Kidney (tissue), 14 donors: ENCODE results near the gene MPDZ. TPM values are rescaled to one million over a fixed set of nuclear protein-coding genes. Genes with fewer than 3 reads are reported as not detected.

Source experiments
- DNase-seq, 5 donors: peaks; one replicate each; pipeline ENCODE4 v3.0.0-alpha.2; 2013 to 2020
- FAIRE-seq: peaks from 2 replicates; lab custom pipeline; 2012; peaks lifted over from hg19 to GRCh38; lab: Jason Lieb, UNC
- H3K27ac ChIP-seq, 2 donors: one replicate each; pipeline ENCODE4 v1.7.0; 2013; ENCODE audit warnings: low read depth in 2 of 2, low read length in 2 of 2, inconsistent platforms in 1 of 2
- H3K27me3 ChIP-seq: one replicate; pipeline ENCODE4 v1.7.1; 2013; ENCODE audit warnings: low read length, inconsistent platforms; ENCODE audit not compliant: control insufficient read depth, insufficient read depth
- H3K36me3 ChIP-seq, 3 donors: one replicate each; pipeline versions ENCODE4 v1.7.0 to v1.7.1; 2013; ENCODE audit warnings: low read length in 3 of 3, control low read depth in 1 of 3, inconsistent platforms in 1 of 3; ENCODE audit not compliant: insufficient read depth in 3 of 3, control insufficient read depth in 2 of 3
- H3K4me1 ChIP-seq, 3 donors: one replicate each; pipeline versions ENCODE4 v1.7.0 to v1.7.1; 2013; ENCODE audit warnings: low read length in 3 of 3, inconsistent platforms in 1 of 3, low read depth in 1 of 3; ENCODE audit not compliant: control insufficient read depth in 2 of 3, insufficient read depth in 2 of 3
- H3K4me3 ChIP-seq, 3 donors: one replicate each; pipeline versions ENCODE4 v1.7.0 to v1.8.1; 2013; ENCODE audit warnings: low read length in 3 of 3, control low read depth in 1 of 3, inconsistent platforms in 1 of 3
- H3K9ac ChIP-seq, 3 donors: one replicate each; pipeline versions ENCODE4 v1.7.0 to v1.7.1; 2013; ENCODE audit warnings: low read length in 3 of 3, control low read depth in 1 of 3, inconsistent platforms in 1 of 3
- H3K9me3 ChIP-seq, 3 donors: one replicate each; pipeline versions ENCODE4 v1.7.0 to v1.7.1; 2013; ENCODE audit warnings: low read length in 3 of 3, control low read depth in 1 of 3, inconsistent platforms in 1 of 3; ENCODE audit not compliant: control insufficient read depth in 2 of 3, insufficient read depth in 1 of 3
- intact Hi-C: fragments of 100-400 bp; cut with DNase I; formaldehyde crosslinking; loops from one replicate; pipeline ENCODE4 v1.11.1; 2022
- polyA plus RNA-seq: library from polyadenylated mRNA; stranded (reverse); fragments of 350-450 nt; fragmentation: Illumina TruSeq; extraction: RNeasy Lipid Tissue Mini Kit (QIAGEN cat#74804); gene quantifications from one replicate; pipeline ENCODE4 v1.2.3, GENCODE V29; 2014; ENCODE audit warnings: low read depth, low replicate concordance; ENCODE audit not compliant: insufficient read depth
- total RNA-seq: library from RNA; stranded (reverse); fragmentation: NEBNext Ultra II Directional; extraction: Animal tissue kit (Norgen Biotek cat#: 25700); gene quantifications from one replicate; pipeline ENCODE4 v1.2.1, GENCODE V29; 2021
- TF ChIP-seq, protein P1 (sequence below): IDR thresholded peaks from 3 replicates; pipeline ENCODE4 v1.5.1; 2012; ENCODE audit warnings: mild to moderate bottlenecking, moderate library complexity, borderline replicate concordance; ENCODE audit not compliant: insufficient read depth; ENCODE audit errors: extremely low read depth
- donor health status: control.
- donor health status: control.
- donor health status: control.
- donor health status: control.
- donor health status: control.
- donor health status: DM: yes; HTN: yes; CAD: no.
- donor health status: Normal renal cell carcinoma (clear cell type).

The MPDZ gene
- total and polyA plus RNA-seq, 2 donors from 2014 or later = 18.5 to 25.1 TPM

DNA sequence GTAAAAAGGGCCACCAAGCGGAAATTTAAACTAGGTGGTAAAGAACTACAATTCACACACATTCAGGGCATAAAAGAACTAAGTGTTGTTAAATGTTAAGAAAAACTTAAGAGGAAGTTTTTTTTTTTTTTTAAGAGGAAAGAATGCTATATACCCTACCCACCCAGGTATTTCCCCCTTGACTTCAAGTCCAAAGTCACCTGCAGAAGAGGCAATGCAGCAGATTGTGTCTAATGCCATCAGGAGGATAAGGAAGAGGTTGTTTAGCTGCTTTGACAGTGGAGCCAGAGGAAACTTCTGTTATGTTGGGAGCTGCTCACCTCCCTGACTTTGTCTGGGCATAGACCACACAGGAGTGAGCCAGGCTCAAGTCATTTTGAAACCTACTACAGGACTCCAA is 69.2 kb downstream of the MPDZ start:
- no peak for DNase-seq

GRCh38 chr9:13209498-13209897 is 70.0 kb downstream of the MPDZ start:
- DNase-seq (peak in 1 of 5 donors; percentile 9), FAIRE-seq (no peak)
- no peak overlapping the region for H3K9ac ChIP-seq
- H3K4me1 ChIP-seq = no peaks in the 10 kb centered on the region
- H3K27me3 ChIP-seq = no peaks in the 10 kb centered on the region
- TF ChIP-seq, protein P1, sequence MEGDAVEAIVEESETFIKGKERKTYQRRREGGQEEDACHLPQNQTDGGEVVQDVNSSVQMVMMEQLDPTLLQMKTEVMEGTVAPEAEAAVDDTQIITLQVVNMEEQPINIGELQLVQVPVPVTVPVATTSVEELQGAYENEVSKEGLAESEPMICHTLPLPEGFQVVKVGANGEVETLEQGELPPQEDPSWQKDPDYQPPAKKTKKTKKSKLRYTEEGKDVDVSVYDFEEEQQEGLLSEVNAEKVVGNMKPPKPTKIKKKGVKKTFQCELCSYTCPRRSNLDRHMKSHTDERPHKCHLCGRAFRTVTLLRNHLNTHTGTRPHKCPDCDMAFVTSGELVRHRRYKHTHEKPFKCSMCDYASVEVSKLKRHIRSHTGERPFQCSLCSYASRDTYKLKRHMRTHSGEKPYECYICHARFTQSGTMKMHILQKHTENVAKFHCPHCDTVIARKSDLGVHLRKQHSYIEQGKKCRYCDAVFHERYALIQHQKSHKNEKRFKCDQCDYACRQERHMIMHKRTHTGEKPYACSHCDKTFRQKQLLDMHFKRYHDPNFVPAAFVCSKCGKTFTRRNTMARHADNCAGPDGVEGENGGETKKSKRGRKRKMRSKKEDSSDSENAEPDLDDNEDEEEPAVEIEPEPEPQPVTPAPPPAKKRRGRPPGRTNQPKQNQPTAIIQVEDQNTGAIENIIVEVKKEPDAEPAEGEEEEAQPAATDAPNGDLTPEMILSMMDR = no peak
- H3K36me3 ChIP-seq = no peaks in the 10 kb centered on the region
- intact Hi-C loops = no loop called here
- H3K4me3 ChIP-seq = no peak overlapping the region
- H3K9me3 ChIP-seq = no peaks in the 10 kb centered on the region
- no peak overlapping the region for H3K27ac ChIP-seq

More for the DNA sequence above, 69.2 kb downstream of the MPDZ start:
- no peaks in the 10 kb centered on the region for H3K9me3 ChIP-seq
- no peaks in the 10 kb centered on the region for H3K4me1 ChIP-seq
- FAIRE-seq = no peak
- TF ChIP-seq, protein P1 = no peak
- no peak overlapping the region for H3K4me3 ChIP-seq
- H3K27me3 ChIP-seq = no peaks in the 10 kb centered on the region
- no peak overlapping the region for H3K9ac ChIP-seq
- no peak overlapping the region for H3K27ac ChIP-seq
- no peaks in the 10 kb centered on the region for H3K36me3 ChIP-seq
- intact Hi-C loops = no loop called here

DNA sequence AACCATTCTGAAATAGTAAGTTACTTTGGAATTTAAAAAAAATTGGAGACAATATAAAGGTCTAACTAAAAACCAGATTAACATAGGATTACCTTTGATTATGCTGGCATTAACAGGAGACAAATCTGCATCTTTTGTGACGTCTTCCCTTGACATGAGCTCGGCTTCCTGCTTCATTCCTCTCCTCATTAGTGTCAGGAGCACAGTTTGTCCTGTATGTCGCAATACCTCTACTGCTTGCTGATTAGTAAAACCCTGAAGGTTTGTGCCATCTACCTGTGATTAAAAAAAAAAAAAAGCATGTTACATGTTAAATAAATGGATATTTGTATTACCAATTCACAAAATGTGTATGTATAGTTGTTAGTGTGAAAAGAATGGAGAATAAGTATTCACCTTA is 73.7 kb downstream of the MPDZ start:
- H3K4me1 ChIP-seq = no peaks in the 10 kb centered on the region
- TF ChIP-seq, protein P1 = no peak
- no peak for FAIRE-seq
- no peak overlapping the region for H3K27ac ChIP-seq
- intact Hi-C loops = no loop called here
- no peak overlapping the region for H3K9ac ChIP-seq
- DNase-seq = no peak
- H3K27me3 ChIP-seq = no peaks in the 10 kb centered on the region
- H3K9me3 ChIP-seq = no peaks in the 10 kb centered on the region
- H3K36me3 ChIP-seq = peaks cover 4 to 9% (median 5%) of the 10 kb centered on the region in 3 donors
- no peak overlapping the region for H3K4me3 ChIP-seq

GRCh38 chr9:13190040-13190439 is 89.5 kb downstream of the MPDZ start:
- Histone ChIP-seq H3K9me3 (no peaks in the 10 kb centered on the region), H3K36me3 (peaks cover 0 to 4% (median 4%) of the 10 kb centered on the region in 3 donors), H3K4me1 (no peaks in the 10 kb centered on the region), H3K9ac (no peak overlapping the region), H3K4me3 (no peak overlapping the region), H3K27ac (no peak overlapping the region), H3K27me3 (no peaks in the 10 kb centered on the region)
- intact Hi-C loops = no loop called here
- DNase-seq (peak in 2 of 5 donors; percentile 25 to 37), FAIRE-seq (no peak)
- TF ChIP-seq, protein P1 = no peak
